Mucosa of rectum (tissue), 2 donors: Measurements from ENCODE around the gene USP17L29.
"Not testable (repeated sequence)": the region's sequence is repeated elsewhere in the genome, so short reads cannot be mapped to it uniquely, and the experiment has no call there.

Experiments
- H3K27ac ChIP-seq, 2 donors: one replicate each; pipeline ENCODE4 v1.7.0; 2013; ENCODE audit warnings: inconsistent platforms in 2 of 2, low read depth in 2 of 2, low read length in 2 of 2
- H3K27me3 ChIP-seq, 2 donors: one replicate each; pipeline ENCODE4 v1.7.0; 2013; ENCODE audit warnings: low read length in 2 of 2; ENCODE audit not compliant: control insufficient read depth in 2 of 2, insufficient read depth in 2 of 2
- H3K36me3 ChIP-seq, 2 donors: one replicate each; pipeline ENCODE4 v1.7.0; 2013; ENCODE audit warnings: low read length in 2 of 2; ENCODE audit not compliant: control insufficient read depth in 2 of 2, insufficient read depth in 2 of 2
- H3K4me1 ChIP-seq, 2 donors: one replicate each; pipeline ENCODE4 v1.7.0; 2013; ENCODE audit warnings: low read length in 2 of 2, mild to moderate bottlenecking in 1 of 2; ENCODE audit not compliant: control insufficient read depth in 2 of 2, insufficient read depth in 2 of 2
- H3K4me3 ChIP-seq, 2 donors: one replicate each; pipeline ENCODE4 v1.7.0; 2013; ENCODE audit warnings: low read length in 2 of 2
- H3K9ac ChIP-seq, 2 donors: one replicate each; pipeline ENCODE4 v1.7.0; 2013; ENCODE audit warnings: low read length in 2 of 2, low read depth in 1 of 2, mild to moderate bottlenecking in 1 of 2
- H3K9me3 ChIP-seq, 2 donors: one replicate each; pipeline ENCODE4 v1.7.0; 2013; ENCODE audit warnings: low read length in 2 of 2; ENCODE audit not compliant: control insufficient read depth in 2 of 2
- donor health status: healthy.
- donor health status: Normal muscosa, but diverticular disease.

Gene USP17L29

GRCh38 chr4:9353338-9353737 lies at the start of gene USP17L29:
USP17L29 (plus strand) TSS chr4:9353638; CDS start chr4:9353638, 0 bp downstream.
- not testable (repeated sequence) for H3K27me3 ChIP-seq, H3K36me3 ChIP-seq, H3K9me3 ChIP-seq

GRCh38 chr4:9324191-9324590 lies 29.2 kb upstream of the USP17L29 start:
- H3K4me3 ChIP-seq, H3K9ac ChIP-seq, H3K4me1 ChIP-seq, H3K36me3 ChIP-seq, H3K9me3 ChIP-seq, H3K27me3 ChIP-seq, H3K27ac ChIP-seq: not testable (repeated sequence)

More at GRCh38 chr4:9353338-9353737, at the start of gene USP17L29:
- H3K4me1 ChIP-seq, H3K27ac ChIP-seq, H3K4me3 ChIP-seq, H3K9ac ChIP-seq: not testable (repeated sequence)

- not testable (repeated sequence) for H3K4me1 ChIP-seq, H3K36me3 ChIP-seq, H3K27me3 ChIP-seq, H3K27ac ChIP-seq, H3K9ac ChIP-seq, H3K9me3 ChIP-seq, H3K4me3 ChIP-seq
Observed at GRCh38 chr4:9324865-9325264, 28.6 kb upstream of the USP17L29 start, which contains the start of gene USP17L24. USP17L24 (plus strand) TSS chr4:9325165; CDS start chr4:9325165, 0 bp downstream.

GRCh38 chr4:9329611-9330010 lies 23.8 kb upstream of the USP17L29 start, which contains the start of gene USP17L25:
USP17L25 (plus strand) TSS chr4:9329911; CDS start chr4:9329911, 0 bp downstream.
- not testable (repeated sequence) for H3K36me3 ChIP-seq, H3K9ac ChIP-seq, H3K9me3 ChIP-seq, H3K27me3 ChIP-seq, H3K4me1 ChIP-seq, H3K4me3 ChIP-seq, H3K27ac ChIP-seq

GRCh38 chr4:9334358-9334757 lies 19.1 kb upstream of the USP17L29 start, which contains the start of gene USP17L26:
USP17L26 (plus strand) TSS chr4:9334658; CDS start chr4:9334658, 0 bp downstream.
- H3K4me3 ChIP-seq, H3K27me3 ChIP-seq, H3K27ac ChIP-seq, H3K9me3 ChIP-seq, H3K4me1 ChIP-seq, H3K9ac ChIP-seq, H3K36me3 ChIP-seq: not testable (repeated sequence)

GRCh38 chr4:9339103-9339502 lies 14.3 kb upstream of the USP17L29 start, which contains the start of gene USP17L5:
USP17L5 (plus strand) TSS chr4:9339403; CDS start chr4:9339403, 0 bp downstream.
- not testable (repeated sequence) for H3K9ac ChIP-seq, H3K4me3 ChIP-seq, H3K27ac ChIP-seq, H3K36me3 ChIP-seq, H3K9me3 ChIP-seq, H3K4me1 ChIP-seq, H3K27me3 ChIP-seq

- not testable (repeated sequence) for H3K27ac ChIP-seq, H3K4me3 ChIP-seq, H3K9me3 ChIP-seq, H3K36me3 ChIP-seq, H3K9ac ChIP-seq, H3K27me3 ChIP-seq, H3K4me1 ChIP-seq
Observed at GRCh38 chr4:9343848-9344247, 9.6 kb upstream of the USP17L29 start, which contains the start of gene USP17L27. USP17L27 (plus strand) TSS chr4:9344148; CDS start chr4:9344148, 0 bp downstream.

- H3K9me3 ChIP-seq, H3K4me1 ChIP-seq, H3K36me3 ChIP-seq, H3K9ac ChIP-seq, H3K27ac ChIP-seq, H3K27me3 ChIP-seq, H3K4me3 ChIP-seq: not testable (repeated sequence)
Observed at GRCh38 chr4:9348593-9348992, 4.8 kb upstream of the USP17L29 start, which contains the start of gene USP17L28. USP17L28 (plus strand) TSS chr4:9348893; CDS start chr4:9348893, 0 bp downstream.

- H3K9me3 ChIP-seq, H3K4me3 ChIP-seq, H3K9ac ChIP-seq, H3K27me3 ChIP-seq, H3K27ac ChIP-seq, H3K4me1 ChIP-seq, H3K36me3 ChIP-seq: not testable (repeated sequence)
Observed at GRCh38 chr4:9350866-9351265, 2.6 kb upstream of the USP17L29 start.

GRCh38 chr4:9362829-9363228 lies 9.4 kb downstream of the USP17L29 start, which contains the start of gene USP17L30:
USP17L30 (plus strand) TSS chr4:9363129; CDS start chr4:9363129, 0 bp downstream.
- not testable (repeated sequence) for H3K4me3 ChIP-seq, H3K27me3 ChIP-seq, H3K9me3 ChIP-seq, H3K36me3 ChIP-seq, H3K4me1 ChIP-seq, H3K27ac ChIP-seq, H3K9ac ChIP-seq

- H3K4me3 ChIP-seq, H3K36me3 ChIP-seq, H3K9me3 ChIP-seq, H3K27ac ChIP-seq, H3K4me1 ChIP-seq, H3K27me3 ChIP-seq, H3K9ac ChIP-seq: not testable (repeated sequence)
Observed at GRCh38 chr4:9379881-9380280, 26.4 kb downstream of the USP17L29 start.
